HG03342 (cell line): ENCODE measurements around the gene GUCD1.
"Not testable (repeated sequence)": the region's sequence is repeated elsewhere in the genome, so short reads cannot be mapped to it uniquely, and the experiment has no call there.

Experiments used
- ATAC-seq: cut with Tn5 transposase; IDR thresholded peaks from one replicate; pipeline ENCODE4 v1.9.1; 2021; ENCODE audit warnings: mild to moderate bottlenecking, moderate library complexity; ENCODE audit not compliant: unreplicated experiment

The GUCD1 gene

DNA sequence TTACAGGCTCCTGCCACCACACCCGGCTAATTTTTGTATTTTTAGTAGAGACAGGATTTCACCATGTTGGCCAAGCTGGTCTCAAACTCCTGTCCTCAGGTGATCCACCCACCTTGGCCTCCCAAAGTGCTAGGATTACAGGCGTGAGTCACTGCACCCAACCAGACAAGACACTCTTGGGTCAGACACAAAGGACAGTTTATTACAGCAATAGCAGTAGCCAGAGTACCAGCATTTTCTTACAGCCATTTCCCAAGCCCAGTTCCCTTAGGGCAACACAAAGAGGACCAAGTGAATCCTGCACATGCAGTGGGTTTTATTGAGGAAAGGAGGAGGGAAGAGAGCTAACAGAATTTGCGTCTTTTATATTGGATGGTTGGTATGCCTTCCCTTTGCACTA, 24.0 kb downstream of the GUCD1 start:
- not testable (repeated sequence) for ATAC-seq

DNA sequence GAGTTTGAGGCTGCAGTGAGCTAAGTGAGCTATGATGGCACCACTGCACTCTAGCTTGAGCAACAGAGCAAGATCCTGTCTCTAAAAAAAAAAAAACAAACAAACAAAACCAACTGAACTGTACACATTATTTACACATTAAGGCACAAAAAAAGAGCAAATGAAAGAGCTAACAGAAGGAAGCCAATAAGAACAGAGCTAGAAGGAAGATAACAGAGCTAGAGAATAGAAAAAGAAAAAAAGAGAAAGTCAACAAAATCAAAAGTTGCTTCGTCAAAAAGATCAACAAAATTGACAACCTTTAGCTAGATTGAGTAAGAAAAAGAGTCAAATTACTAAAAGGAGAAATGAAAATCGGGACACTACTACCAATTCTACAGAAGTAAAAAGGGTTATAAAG, 25.0 kb downstream of the GUCD1 start:
- no peak for ATAC-seq

DNA sequence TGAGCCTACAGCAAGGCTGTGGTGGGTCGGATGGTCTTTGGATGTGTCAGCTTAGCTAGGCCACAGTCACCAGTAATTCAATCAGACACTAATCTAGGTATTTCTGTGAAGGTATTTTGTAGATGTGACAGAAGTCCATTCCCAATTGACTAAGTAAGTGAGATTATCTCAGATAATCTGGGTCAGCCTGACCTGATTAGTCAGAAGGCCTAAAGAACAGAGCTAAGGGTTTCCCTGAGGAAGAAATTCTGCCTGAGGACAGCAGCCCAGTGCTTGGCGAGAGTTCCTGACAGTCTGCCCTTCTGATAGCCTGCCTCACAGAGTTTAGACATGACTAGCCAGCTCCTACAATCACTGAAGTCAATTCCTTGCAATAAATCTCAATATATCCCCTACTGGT, 28.7 kb downstream of the GUCD1 start:
- ATAC-seq, result no peak

DNA sequence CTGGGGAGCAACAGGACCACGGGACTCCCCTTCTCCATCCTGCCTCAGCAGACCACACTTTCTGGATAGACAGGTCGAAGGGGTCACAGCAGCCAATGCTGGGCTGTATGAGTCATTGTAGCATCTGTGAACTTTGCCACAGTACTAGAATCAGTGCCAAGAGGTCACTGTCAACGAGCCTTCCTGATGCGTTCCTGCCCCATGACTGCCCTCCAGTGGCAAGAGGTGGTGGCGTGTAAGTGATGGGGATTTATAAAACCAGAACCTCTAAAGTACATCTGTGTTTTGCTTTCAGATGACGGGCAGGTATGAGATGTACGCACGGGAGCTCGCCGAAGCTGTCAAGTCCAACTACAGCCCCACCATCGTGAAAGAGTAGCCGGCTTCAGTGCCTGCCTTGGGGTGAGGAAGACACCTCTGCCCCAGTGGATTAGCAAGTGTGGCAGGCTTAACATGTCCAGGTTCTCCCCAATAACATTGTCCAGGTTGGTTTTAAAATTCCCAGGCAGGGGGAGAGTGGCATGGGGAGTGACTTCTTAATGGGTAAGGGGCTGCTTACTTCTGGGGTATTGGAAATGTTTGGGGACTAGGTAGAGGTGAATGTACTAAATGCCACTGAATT, 29.4 kb downstream of the GUCD1 start:
- ATAC-seq, result peak; percentile 81

DNA sequence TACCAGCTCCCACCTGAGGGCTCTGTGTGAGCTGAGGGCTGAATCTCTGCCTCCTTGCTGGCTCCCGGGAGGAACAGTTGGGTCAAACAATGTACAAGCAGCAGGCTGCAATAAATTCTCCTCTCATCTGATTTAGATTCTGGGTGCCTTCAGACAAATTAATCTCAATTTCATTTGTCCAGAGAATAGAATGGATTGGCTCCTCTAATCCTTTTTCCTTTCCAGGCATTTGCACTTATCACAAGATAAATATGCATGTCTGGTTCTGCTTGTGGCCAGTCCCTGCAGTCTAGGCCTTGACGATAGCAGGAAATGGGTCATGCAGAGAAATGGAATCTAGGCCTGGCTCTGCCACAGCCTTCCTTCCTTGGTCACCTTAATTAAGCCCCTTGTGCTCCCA, 31.1 kb downstream of the GUCD1 start:
- ATAC-seq, result no peak

DNA sequence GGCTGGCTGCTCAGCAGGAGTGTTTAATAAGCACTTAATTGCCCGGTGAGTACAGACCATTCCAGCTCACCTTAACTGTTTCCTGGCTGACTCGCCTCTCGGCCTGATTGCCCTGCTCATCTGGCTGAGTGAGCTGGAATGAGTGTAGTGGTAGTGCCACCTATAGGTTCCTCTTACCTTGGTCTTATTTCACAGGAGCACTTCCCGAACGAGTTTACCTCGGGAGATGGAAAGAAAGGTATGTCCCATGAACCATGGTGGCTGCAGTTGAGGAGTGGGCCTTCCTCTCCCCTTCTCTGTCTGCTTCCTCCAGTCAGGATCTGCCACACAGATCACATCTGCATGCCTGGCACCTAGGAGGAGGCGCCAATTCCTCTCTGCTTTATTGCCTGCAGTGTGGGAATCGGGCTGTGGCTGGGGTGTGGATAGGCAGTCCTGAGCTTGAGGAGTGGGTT, 33.1 kb downstream of the GUCD1 start:
- no peak for ATAC-seq

DNA sequence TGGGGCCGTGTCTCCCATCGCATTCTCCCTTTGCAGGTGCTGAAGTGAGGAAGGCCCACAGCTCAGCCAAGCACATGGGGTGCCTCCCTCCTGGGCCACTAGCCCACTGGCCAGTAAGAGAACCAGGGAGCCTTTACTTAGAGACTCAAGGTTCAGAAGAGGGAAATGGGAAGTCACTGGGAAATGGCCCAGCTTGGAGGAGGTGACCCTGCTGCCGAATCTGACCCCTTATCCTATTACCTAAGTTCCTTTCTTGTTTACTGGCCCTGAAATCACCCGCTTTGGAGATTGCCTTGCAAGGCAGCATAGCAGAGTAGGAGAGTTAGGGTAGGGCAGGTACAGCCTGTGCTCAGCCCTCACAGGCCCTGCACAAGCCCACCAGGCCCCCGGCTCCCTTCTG, 35.4 kb downstream of the GUCD1 start:
- no peak for ATAC-seq

DNA sequence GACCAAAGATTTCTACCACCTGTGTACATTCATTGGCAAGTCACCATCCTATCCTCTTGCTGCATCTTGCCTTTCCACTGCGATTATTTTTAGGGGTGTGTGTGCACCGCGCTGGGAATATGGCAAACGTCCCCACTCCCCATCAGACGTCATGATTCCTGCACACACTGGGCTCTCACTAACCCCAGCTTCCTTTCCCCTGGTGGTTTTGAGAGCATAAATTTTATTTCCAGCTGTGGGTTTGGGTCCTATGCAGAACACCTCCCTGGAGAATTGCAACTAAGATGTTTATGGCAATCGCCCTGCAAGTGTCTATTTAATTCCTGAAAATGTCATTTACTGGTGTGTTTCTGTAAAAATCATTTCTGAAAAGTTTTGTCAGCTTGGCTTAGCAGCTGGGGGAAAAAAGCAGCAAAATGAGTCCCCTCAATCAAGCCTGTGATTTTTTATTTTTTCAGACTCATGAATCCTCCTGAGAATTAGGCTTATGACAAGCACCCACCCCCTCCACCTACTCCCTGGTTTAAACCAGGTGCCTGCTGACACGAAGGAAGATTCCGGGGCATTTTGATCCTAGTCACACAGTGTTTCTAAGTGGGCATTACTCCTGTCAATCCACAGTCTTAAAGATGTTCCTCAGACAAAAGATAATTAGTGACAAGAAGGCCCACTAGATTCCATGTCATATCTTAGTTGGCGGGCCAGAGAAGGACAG, 36.0 kb downstream of the GUCD1 start:
- ATAC-seq, result no peak

DNA sequence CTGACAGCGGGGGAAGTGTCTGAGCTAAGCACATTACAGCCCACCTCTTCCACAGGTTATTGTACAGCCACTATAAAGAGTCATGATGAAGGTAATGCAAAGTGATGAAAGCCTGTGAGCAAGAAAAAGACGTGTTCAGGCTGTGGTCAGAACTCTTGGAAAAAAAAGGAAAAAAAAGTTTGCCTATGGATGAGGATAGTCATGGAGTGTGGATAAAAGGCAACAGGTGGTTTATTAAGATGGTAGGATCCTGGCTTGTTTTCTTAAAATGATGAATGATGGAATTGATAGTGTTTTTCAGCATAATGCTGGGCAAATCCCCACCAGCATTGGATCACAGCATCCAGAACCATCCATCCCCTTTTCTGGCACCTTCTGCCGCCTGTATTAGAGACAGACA, 36.7 kb downstream of the GUCD1 start:
- ATAC-seq, result no peak

DNA sequence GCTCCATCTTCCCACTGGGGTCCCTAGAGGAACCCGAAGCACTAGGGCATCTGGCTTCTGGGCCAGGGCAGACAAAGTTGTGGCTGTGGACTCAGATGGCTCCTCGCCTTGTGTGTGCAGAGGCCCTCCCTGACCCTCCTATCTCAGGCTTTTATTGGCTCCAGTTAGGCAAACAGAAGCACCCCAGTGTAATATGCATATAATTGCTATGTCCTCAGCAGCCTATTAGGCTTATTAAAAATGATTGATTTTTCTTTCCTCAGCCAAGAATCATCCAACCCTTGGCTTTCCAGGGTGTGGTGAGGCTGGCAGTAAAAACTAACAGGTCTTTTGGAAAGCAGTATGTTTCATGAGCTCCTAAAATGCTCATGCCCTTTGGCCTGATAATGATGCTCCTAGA, 37.5 kb downstream of the GUCD1 start:
- no peak for ATAC-seq

DNA sequence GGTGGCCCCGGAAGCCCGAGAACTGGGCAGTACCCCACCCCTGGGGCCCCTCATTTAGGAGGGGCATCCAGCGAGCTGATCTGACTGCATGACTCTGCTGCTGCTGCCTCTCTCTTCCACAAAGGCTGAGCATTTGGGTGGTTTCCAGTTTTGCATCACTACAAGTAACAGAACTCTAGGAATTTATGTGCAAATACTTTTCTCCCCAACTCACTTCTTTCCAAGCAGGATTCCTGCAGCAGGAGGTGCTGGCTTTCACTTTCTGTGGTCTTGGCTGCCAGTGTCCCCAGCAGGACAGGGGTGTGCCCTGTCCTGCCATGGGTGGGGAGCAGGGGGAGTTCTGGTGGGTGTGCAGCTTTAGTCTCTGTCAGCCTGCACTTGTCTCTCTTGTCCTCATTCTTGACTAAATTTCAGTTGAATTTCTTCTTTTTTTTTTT, 38.6 kb downstream of the GUCD1 start:
- no peak for ATAC-seq

DNA sequence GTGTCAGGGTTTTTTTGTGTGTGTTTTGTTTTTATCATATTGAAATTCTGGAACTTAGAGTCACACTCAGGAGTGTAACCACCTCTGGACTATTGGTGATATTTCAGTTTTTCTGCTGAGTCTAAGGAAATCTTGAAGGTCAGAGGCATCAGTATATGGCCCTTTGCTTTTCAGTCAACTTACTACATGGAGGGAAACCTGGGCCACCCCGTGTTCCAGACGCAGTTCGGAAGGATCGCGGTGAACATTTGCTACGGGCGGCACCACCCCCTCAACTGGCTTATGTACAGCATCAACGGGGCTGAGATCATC, 40.0 kb downstream of the GUCD1 start:
- ATAC-seq, result no peak

DNA sequence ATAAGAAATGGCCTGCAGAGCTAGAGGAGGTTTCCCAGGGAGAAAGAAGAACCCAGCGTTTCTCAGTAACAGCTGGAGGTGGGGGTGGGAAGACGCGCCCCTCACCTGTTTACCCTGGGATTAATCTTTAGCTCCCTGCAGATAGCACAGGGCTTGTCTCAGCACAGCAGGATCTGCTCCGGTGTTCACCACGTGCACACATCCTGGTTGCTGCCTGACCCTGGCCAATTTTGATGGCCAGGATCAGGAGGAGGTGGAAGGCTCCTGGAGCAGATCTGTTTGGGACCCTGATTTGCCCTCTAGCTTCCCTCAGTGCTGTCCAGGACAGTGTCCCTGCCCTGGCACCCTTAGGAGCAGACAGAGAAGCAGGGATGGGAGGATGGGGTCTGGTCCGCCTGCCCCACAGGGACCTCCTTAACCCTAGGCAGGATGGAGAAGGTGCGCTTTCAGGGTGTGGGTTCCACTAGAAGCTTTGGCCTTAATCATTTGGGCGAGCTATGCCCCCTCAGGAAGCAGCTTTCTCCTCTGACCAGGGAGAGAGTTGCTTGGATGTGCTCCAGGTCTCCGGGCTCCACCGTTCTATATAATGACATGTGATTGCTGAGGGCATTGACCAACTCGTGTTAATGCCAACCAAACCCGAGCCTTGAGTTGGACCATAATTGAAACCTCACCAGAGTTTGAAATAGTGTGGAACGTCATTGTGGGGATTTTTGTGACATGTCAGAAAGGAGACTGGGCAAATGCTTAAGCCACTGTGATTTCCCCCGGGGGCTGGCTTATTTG, 40.5 kb downstream of the GUCD1 start:
- ATAC-seq, result no peak

DNA sequence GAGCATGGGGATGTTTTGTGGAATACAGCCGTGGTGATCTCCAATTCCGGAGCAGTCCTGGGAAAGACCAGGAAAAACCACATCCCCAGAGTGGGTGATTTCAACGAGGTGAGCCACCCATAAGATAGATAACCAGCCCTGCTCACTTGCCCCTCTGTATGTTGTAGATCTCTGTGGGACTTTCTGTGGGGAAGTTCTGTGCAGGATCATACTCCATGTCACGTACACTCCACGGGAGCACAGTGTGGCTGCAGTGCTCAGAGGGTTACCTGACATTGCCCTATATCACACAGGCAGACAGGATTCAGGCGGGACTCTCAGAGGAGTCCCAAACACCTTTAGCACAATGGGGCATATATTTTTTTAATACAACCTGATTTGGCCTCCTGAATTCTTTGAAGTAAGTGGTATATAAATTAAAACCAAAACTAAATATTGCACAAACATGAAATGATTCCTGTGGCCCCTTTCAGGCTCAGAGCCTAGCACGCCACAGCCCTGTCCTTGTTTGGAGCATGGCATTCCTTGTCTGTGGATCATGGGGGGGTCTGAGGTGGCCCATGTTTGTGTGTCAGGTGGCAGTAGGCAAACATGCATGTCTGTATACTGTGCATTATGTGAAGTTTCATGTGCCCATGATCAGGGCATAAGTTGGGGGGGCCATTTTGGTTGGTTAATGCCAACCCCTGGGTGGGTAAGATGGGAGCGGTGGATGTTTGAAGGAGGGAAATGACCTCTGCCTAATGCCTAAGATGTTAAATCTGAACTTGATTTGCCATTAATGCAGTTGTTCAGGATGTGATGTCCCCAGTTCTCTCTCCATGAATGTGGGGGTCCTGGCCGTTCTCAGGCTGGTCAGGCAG, 41.3 kb downstream of the GUCD1 start:
- no peak for ATAC-seq

DNA sequence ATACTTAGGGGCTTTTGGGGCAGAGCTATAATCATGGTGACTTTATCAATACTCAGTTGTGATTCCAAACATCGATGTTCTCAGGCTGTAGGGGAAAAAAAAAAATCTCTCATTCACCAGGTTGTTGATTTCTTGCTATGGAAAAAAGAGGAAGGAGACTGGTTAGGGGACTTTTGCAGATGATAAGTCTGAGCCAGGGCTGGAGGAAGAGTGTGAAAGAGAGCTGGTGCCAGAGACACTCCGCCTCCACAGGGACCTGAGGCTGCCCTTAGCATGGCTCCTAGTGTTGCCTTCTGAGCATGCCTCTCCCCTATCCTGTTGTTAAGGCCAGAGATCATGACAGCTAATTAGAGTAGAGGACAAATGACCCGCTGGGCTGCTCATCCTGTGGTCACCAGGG, 42.9 kb downstream of the GUCD1 start:
- no peak for ATAC-seq

DNA sequence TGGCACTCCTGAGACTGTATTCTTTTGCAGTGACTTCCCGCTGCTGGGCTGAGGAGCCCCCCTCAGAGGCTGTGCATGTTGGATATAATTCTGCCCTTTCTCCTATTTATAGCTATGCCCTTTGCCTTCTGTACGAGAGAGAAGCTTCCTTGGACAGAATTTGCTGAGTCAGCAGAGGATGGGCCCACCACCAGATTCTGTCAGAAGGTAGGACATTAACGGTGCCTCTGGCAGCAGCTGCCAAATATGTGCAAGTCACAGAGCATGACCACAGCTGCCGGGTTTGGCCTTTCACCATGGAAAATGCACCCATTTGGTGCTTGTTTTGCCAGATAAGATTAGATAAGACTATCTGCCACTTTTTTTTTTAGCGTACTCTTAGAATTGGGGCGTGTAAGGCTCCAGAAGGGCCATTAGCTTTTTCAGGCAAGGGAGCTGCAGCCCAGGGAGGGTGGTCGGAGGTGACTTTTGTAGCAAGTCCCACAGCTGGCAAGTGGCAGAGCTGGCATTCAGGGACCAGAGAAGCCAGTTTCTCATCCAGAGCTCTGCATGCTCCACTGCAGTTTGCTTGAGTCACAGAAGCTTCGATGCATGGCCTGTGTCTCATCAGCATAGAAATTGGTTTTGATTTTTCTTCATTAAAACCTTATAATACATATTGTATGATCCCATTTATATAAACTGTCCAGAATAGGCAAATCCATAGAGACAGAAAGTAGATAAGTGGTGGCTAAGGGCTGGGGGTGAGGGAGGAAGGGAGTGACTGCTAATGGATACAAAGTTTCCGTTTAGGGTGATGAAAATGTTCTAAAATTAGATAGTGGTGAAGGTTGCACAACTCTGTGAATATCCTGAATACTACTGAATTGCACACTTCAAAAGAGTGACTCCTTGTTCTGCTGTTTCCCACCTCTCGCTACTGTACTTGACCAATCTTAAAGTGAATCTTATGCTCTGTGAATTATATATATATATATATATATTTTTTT, 44.0 kb downstream of the GUCD1 start:
- ATAC-seq, result no peak

DNA sequence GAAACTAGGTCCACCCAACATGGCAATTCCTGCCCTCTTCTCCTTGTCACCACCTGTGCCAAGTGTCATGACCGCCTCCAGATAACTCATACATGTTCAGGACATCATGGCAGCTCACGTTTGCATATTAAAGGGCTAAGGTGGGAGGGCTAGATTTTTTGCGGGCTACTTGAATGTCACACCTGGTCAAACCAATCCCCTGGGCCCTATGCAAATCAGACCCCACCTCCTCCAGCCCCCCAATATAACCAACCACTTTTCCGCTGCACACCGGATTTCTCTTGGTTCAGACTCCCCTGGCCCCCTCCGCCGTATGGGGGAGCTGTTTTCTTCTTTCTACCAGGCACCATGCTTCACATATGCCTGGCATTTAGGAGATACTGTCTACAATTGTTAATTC, 47.2 kb downstream of the GUCD1 start:
- no peak for ATAC-seq

DNA sequence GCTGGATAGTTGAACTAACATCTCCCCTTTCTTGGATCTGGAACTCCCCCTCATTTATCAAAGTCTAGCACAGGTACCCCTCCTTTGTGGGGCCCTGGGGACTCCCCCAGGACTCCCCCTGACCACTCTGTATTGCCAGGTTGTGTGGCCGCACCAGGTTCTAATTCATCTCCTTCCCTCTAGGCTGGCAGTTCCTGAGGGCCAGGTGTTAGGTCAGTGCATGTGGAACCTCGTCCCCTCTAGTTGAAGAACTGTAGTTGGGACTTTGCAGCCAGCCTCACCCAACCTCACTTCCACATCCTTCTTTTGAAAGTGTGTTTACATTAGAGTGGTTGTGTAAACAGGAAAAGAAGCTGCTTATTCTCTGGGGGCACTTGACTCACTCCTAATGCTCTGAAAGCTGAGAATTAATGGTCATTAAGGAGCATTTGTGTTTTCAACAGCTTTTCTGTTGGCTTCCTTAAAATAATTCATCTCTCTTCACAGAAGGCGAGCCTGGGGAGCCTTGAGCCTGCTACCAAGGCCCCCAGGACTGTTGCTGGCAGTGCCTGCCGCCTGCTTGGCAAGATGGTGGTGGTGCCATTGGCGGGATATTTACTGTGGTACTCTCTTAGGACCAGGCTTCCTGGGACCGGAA, 48.0 kb downstream of the GUCD1 start:
- ATAC-seq, result no peak

DNA sequence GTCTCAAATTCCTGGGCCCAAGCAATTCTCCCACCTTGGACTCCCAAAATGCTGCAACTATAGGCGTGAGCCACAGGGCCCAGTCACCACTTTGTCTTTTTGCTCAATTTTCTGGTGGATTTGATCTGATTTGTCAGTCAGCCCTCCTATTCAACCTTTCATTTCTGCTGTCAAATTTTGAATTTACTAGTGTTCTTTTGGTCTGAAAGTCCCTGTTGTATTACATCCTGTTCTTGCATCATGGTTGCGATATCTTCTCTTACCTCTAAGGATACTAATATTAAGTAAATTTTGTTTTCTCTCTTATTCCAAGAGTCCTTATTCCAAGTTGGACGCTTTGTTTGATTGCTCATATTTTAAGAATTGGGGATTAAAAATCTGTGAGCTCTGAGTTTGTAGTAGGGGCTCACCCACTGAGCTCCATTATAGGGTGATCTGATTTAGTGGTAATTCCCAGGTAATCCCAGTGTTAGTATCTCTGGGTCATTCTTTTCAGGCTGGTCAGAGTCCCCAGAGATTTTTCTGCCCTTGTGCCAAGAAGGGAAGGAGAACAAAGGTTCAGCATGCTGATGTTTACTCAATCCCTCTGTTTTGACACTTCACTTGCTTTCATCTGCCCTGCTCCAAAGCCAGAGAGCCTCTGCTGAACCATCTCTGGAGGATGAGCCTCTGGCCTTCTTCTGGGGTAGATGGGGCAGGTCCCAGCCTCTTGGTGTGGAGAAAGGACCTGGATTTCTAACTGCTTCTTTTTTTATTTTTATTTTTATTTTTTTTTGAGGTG, 49.8 kb downstream of the GUCD1 start:
- no peak for ATAC-seq
